ENCODE data around the gene HOXA11. TPM values are rescaled to one million over a fixed set of nuclear protein-coding genes. Genes with fewer than 3 reads are reported as not detected.

The HOXA11 gene
- total RNA-seq, 1 donor from 2014 or later, result not detected

GRCh38 chr7:27205325-27206280, 20.6 kb upstream of the HOXA11 start:
- no peak overlapping the region for H3K27ac Mint-ChIP-seq (ENCODE audit: unreplicated experiment)
- H3K4me3 Mint-ChIP-seq (ENCODE audit: unreplicated experiment), result peak overlapping the region; percentile 70
- TF ChIP-seq, protein P1, sequence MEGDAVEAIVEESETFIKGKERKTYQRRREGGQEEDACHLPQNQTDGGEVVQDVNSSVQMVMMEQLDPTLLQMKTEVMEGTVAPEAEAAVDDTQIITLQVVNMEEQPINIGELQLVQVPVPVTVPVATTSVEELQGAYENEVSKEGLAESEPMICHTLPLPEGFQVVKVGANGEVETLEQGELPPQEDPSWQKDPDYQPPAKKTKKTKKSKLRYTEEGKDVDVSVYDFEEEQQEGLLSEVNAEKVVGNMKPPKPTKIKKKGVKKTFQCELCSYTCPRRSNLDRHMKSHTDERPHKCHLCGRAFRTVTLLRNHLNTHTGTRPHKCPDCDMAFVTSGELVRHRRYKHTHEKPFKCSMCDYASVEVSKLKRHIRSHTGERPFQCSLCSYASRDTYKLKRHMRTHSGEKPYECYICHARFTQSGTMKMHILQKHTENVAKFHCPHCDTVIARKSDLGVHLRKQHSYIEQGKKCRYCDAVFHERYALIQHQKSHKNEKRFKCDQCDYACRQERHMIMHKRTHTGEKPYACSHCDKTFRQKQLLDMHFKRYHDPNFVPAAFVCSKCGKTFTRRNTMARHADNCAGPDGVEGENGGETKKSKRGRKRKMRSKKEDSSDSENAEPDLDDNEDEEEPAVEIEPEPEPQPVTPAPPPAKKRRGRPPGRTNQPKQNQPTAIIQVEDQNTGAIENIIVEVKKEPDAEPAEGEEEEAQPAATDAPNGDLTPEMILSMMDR (IDR thresholded peaks at IDR 0.05; ENCODE audit: unreplicated experiment), result no peak
- H3K9me3 Mint-ChIP-seq (ENCODE audit: unreplicated experiment), result no peaks in the 10 kb centered on the region
- H3K36me3 Mint-ChIP-seq (ENCODE audit: low read depth, unreplicated experiment), result no peaks in the 10 kb centered on the region
- DNase-seq (ENCODE audit: low spot score), result no peak
- H3K4me1 Mint-ChIP-seq (ENCODE audit: unreplicated experiment), result peaks cover 28% of the 10 kb centered on the region
- peaks cover 25% of the 10 kb centered on the region for H3K27me3 Mint-ChIP-seq (ENCODE audit: unreplicated experiment)

- TF ChIP-seq, protein P1 (IDR thresholded peaks at IDR 0.05; ENCODE audit: unreplicated experiment), result no peak
- H3K9me3 Mint-ChIP-seq (ENCODE audit: unreplicated experiment), result no peaks in the 10 kb centered on the region
- H3K4me3 Mint-ChIP-seq (ENCODE audit: unreplicated experiment), result no peak overlapping the region
- H3K36me3 Mint-ChIP-seq (ENCODE audit: low read depth, unreplicated experiment), result no peaks in the 10 kb centered on the region
- H3K27me3 Mint-ChIP-seq (ENCODE audit: unreplicated experiment), result peaks cover 24% of the 10 kb centered on the region
- H3K27ac Mint-ChIP-seq (ENCODE audit: unreplicated experiment), result no peak overlapping the region
- peaks cover 32% of the 10 kb centered on the region for H3K4me1 Mint-ChIP-seq (ENCODE audit: unreplicated experiment)
- DNase-seq (ENCODE audit: low spot score), result no peak
These were observed 19.9 kb upstream of the HOXA11 start for GRCh38 chr7:27204851-27205322.

DNA sequence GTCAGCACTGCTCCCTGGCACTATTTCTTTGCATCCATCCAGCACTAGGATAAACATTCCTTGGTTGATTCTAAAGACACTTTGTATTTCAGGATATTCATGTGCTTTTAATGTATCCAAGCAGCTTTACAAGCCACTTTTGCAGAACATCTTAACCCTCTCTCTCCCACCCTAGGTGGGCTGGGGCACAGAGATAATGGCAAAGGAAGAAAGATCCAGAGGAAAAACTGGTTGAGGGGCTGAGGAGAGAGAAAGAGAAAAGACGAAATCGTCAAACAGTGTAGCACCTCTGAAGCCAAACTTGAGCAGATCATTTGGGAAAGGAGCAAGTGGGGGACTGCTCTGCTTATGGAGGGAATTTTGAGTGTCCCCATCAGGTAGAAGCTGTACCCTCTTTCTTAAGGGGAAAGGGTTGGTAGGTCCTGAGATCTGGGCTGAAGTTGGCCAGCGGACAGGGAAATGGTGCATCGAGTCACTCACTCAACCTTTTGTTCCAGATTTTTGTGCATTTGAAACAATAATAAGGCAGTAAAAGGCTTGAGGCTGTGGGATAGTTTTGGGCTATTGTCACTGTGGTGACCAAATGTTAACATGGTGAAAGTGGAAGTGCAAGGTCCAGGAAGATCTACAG, 19.0 kb upstream of the HOXA11 start:
- Mint-ChIP-seq H3K4me3 (ENCODE audit: unreplicated experiment) (peak overlapping the region; percentile 21), H3K36me3 (ENCODE audit: low read depth, unreplicated experiment) (no peaks in the 10 kb centered on the region), H3K27ac (ENCODE audit: unreplicated experiment) (no peak overlapping the region), H3K27me3 (ENCODE audit: unreplicated experiment) (peaks cover 20% of the 10 kb centered on the region), H3K4me1 (ENCODE audit: unreplicated experiment) (peaks cover 32% of the 10 kb centered on the region), H3K9me3 (ENCODE audit: unreplicated experiment) (no peaks in the 10 kb centered on the region)
- no peak for DNase-seq (ENCODE audit: low spot score)
- TF ChIP-seq, protein P1 (IDR thresholded peaks at IDR 0.05; ENCODE audit: unreplicated experiment), result no peak

- TF ChIP-seq, protein P1 (IDR thresholded peaks at IDR 0.05; ENCODE audit: unreplicated experiment), result no peak
- H3K4me1 Mint-ChIP-seq (ENCODE audit: unreplicated experiment), result peaks cover 34% of the 10 kb centered on the region
- no peak overlapping the region for H3K27ac Mint-ChIP-seq (ENCODE audit: unreplicated experiment)
- H3K27me3 Mint-ChIP-seq (ENCODE audit: unreplicated experiment), result peaks cover 21% of the 10 kb centered on the region
- no peaks in the 10 kb centered on the region for H3K9me3 Mint-ChIP-seq (ENCODE audit: unreplicated experiment)
- DNase-seq (ENCODE audit: low spot score), result no peak
- no peak overlapping the region for H3K4me3 Mint-ChIP-seq (ENCODE audit: unreplicated experiment)
- H3K36me3 Mint-ChIP-seq (ENCODE audit: low read depth, unreplicated experiment), result no peaks in the 10 kb centered on the region
These were observed 18.4 kb upstream of the HOXA11 start for GRCh38 chr7:27203365-27203953.
